Measurements from ENCODE around the gene EPB41.
"Not testable (repeated sequence)": the region's sequence is repeated elsewhere in the genome, so short reads cannot be mapped to it uniquely, and the experiment has no call there.

EPB41 gene

DNA sequence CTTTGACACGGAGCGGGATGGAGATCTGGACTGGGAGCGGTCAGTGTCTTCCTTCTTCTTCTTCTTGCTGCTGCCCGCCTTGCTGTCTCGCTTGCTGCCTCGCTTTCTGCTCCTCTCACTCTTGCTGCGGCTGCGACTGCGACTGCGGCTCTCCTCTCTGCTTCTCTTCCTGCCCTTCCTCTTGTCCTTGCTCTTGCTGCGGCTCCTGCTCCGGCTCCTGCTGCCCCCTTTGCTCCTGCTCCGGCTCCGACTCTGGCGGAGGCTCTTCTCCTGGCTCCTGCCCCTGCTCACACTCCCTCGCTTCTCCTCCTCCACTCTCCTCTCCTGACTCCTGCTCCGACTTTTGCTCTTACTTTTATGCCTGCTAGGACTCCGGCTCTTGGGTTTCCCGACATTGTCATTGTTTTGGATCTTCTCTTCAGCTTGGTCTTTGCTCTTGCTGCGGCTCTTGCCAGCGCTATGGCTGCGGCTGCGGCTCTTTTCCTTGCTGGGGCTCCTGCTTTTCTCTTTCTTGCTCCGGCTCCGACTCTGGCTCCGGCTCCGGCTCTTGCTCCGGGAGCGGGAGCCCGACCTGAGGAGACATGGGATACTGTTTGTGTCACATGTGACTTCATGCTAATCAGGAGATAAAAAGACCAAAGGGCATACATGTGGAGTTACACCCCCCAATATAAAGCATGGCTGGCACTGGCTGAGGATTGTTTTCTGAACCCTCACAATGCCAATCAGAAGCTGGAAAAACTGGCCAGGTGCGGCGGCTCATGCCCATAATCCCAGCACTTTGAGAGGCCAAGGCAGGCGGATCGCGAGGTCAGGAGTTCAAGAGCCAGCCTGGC, 234.5 kb downstream of the EPB41 start:
- no peak overlapping the region for H3K4me3 ChIP-seq (ENCODE audit: low read depth, low read length)
- DNase-seq (ENCODE audit: low read depth): no peak

DNA sequence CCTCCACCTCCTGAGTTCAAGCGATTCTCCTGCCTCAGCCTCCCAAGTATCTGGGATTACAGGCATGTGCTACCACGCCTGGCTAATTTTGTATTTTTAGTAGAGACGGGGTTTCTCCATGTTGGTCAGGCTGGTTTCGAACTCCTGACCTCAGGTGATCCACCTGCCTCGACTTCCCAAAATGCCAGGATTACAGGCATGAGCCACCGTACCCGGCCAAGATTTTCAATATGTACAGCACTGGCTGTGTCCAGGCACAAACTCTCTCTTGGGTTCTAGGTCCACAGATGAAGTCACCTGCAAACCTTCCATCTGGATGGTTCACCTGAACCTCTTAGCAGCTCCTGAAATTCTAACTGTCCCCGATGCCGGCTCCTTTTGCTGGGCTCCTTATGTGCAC, 236.0 kb downstream of the EPB41 start:
- not testable (repeated sequence) for DNase-seq (ENCODE audit: low read depth); H3K4me3 ChIP-seq (ENCODE audit: low read depth, low read length)

DNA sequence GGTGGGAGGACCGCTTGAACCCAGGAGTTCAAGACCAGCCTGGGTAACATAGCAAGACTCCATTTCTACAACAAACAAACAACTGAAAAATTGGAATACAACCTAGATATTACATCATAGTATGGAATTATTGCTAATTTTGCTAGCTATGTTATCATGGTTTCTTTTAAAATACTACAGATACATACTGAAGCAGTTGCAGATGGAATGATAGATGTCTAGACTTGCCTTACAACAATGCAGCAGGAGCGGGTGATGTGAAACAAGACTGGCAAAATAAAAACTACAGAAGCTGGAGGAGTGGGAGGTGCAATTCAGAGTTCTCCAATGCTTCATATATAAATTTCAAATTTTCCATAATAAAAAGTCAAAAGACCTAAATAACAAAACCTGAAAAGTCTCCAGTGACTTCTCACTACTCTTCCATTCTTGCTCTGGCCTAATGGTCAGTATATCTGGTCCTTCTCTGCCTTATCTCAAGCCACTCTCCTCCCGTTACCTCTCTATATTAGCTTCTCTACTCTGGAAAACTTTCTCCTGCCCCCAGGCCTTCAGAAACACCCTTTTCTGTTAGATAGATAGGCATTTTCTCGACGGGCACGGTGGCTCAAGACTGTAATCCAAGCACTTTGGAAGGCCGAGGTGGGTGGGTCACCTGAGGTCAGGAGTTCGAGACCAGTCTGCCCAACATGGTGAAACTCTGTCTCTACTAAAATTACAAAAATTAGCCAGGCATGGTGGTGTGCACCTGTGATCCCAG, 237.9 kb downstream of the EPB41 start:
- no peak for DNase-seq (ENCODE audit: low read depth)
- H3K4me3 ChIP-seq (ENCODE audit: low read depth, low read length): no peak overlapping the region

DNA sequence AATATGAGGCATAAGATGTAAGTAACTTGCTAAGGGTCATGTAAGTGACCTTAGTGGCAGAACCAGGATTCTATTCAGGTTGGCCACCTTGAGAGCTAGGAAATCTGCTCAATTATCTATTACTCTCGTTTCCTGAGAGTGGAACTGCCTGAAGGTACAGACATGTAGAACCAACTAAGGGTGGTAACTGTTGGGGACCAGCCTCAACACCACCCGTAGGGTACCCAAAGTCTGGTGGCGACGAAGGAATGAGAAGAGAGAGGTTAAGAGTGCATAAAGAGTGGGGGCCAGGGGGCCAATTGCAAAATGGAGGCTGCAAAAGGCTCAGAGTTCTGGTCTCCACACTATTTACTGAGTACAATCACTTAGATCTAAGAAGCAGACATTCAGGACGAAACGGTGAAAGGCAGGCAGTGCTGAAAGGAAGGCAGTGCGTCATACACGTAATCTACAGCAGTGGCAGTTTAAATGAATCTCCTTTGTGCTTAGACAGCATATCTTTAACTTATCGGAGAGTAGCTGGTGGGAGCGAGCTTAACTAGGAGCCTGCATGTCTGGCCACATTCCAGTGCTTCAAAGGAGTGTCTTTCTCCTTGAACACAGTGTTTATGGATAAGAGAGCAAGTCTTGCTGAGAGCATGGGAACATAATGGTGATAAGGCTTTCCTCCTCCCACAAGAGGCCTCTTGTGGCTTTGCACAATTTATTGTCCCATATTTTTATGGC, 242.3 kb downstream of the EPB41 start:
- no peak overlapping the region for H3K4me3 ChIP-seq (ENCODE audit: low read depth, low read length)
- DNase-seq (ENCODE audit: low read depth): no peak

DNA sequence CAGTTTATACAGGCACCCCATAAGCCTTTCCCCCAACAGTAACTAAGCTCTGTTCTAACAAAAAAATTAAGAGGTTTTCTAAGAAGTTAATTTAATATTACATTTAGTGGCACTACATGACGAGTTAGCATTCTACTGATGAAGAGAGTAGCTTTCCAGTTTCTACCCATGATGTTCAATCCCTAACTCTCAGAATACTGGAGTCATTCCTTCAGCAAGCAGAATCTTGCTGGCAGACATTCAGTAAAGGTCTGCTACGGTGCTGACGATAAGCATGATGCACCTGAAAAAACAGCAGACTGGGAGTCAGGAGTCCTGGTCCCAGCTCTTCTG, 242.9 kb downstream of the EPB41 start:
- H3K4me3 ChIP-seq (ENCODE audit: low read depth, low read length): no peak overlapping the region
- DNase-seq (ENCODE audit: low read depth): no peak

DNA sequence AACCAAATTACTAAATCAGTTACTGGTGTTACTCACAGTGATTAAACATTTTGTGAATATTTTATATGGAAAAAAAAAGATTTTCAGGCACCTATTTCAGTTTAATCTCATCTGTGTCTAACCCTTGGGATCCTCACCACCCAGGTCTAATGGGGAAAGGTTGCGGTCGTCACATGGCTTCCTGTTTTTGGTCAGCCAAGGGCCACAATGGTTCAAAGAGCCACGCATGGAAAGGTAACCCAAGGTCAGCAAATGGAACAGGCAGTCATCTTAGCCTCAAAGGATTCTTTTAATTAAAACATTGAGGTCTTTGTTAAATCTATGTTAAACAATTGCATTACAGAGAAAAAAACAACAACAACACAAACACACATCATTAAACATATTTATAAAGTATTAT, 245.4 kb downstream of the EPB41 start:
- no peak for DNase-seq (ENCODE audit: low read depth)
- no peak overlapping the region for H3K4me3 ChIP-seq (ENCODE audit: low read depth, low read length)

DNA sequence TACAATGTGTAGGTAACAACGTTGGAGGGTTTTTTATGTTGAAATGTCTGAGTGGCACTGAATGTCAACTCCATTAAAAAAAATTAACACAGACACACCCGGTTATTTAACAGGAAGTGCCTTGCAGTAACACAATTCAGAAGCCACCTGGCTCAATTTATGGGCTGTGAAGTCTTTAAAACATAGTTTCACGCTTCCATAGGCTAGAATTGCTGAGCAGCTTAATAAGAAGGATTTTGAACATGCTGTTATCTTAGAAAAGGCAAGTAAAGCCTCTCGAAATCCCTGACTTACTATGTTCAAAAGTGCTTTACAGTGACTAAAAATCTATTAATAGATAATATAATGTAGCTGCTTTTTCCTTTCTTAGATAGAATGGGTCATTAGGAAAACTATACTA, 247.7 kb downstream of the EPB41 start:
- no peak overlapping the region for H3K4me3 ChIP-seq (ENCODE audit: low read depth, low read length)
- no peak for DNase-seq (ENCODE audit: low read depth)

DNA sequence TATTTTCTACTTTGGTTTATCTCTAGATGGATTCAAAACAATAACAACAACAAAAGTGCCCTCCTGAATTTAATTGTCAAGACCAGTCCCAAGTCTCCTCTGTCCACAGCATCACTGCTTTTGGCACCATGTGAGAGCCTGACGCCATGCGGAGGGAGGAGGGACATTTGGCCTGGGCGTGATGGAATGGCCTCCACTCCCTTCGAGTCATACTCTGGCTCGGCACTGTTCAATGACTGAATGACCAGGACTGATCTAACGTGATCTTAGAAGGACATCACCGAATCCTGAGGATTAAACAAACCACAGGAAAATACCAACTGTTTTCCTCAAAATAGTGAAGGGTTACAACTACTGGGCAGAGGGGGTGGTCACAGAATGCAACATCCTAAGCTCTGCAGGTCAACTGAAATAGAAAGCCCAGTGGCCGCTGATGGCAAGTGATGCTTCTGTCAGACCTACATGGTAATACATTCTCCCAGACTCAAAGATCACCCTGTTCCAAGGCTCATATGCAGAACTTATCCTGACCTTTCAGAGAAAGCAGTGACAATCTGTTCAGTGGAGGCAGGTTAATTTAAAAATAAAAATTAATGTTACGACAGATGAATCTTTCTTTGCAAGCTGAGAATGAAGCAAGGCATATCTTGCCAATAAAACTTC, 248.2 kb downstream of the EPB41 start:
- H3K4me3 ChIP-seq (ENCODE audit: low read depth, low read length): no peak overlapping the region
- DNase-seq (ENCODE audit: low read depth): no peak

DNA sequence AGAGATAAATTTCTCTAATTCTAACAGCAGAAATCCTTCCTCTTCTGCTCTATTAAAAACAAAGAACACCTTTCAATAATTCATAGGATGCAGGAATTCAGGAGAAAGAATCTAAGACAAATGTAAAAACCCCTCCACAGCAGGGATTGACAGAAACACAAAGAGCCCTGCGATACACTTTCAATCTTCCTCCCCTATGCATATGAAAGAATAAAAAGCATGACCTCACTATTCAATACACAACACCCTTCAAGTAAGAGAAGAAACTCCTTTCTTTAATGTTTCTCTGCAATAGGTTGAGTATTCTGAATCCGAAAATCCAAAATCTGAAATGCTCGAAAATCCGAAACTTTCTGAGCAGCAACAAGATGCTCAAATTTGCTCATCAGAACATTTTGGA, 250.2 kb downstream of the EPB41 start:
- DNase-seq (ENCODE audit: low read depth): no peak
- H3K4me3 ChIP-seq (ENCODE audit: low read depth, low read length): no peak overlapping the region

DNA sequence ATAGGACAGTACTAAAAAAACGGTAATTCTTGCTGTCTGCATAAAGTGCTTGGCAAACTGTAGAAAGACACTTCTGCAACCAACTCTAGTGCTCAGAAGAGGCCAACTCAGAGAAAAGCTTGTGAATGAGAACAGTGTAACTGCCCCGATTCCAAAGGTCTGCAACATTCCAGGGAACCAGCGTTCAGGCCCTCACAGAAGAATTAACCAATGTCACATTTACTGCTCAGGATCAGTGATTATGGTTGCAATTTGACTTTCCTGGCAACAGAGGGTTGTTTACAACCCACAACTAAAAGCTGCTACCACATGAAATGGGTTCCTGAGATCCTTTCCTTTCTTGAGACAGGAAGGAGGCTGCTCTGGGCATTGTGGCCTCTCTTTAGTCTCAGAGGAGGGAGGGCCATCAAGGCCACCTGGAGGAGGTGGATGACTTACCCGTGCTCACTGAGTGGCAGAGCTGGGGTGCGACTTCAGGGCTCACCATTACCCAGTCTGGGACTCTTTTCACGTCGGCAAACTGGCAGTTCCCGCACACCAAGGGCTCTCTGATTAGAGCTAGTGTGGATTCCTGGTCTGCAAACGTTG, 252.0 kb downstream of the EPB41 start:
- no peak overlapping the region for H3K4me3 ChIP-seq (ENCODE audit: low read depth, low read length)
- DNase-seq (ENCODE audit: low read depth): no peak

DNA sequence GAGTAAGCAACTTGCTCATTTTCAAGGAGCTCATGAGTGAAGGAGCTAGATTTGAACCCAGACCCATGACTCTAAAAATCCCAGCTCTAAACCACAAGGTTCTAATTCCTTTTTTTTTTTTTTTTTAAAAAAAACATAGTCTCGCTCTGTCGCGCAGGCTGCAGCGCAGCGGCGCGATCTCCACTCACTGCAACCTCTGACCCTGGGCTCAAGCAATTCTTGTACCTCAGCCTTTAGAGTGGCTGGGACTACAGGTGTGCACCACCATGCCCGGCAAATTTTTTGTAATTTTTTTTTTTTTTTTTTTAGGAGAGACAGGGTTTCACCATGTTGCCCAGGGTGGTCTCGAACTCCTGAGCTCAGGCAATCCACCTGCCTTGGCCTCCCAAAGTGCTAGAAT, 253.5 kb downstream of the EPB41 start:
- DNase-seq (ENCODE audit: low read depth): no peak

More for the DNA sequence above, 253.5 kb downstream of the EPB41 start:
- no peak overlapping the region for H3K4me3 ChIP-seq (ENCODE audit: low read depth, low read length)

All from skeletal muscle cell (primary cell).